ENCODE measurements around the gene SH3BP4.

Gene SH3BP4

DNA sequence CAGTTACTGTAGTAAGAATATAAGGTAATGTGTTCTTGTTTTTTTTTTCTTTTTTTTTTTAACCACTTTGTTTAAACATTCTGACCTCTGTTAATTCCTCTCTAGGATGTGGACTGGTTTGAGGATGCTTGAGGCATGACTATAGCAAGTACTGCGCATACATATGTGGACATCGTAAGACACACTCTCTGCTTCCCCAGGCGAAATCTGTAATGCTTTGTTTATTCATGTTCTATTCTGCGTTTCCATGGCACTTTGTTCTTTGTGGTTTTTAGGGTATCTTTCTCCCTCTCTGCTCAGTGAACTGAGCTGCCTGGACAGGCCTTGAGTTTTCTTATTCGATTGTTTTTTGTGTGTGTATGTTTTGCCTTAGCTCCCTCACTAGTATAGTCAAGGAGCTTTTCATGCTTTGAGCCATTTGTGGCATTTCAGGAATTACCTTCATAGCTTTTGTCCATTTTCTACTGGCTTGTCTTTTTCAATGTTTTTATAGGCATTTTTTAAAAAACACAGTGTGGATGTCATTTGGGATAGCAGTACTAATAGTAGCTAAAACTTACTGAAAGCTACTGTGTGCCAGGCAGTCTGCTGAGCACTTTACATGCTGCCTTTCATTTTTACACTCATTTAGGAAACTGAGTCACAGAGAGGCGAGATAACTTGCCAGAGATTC, 1.9 kb upstream of the SH3BP4 start:
- DNase-seq, result no peak

GRCh38 chr2:234950435-234950729, 1.4 kb upstream of the SH3BP4 start:
- DNase-seq, result no peak

DNA sequence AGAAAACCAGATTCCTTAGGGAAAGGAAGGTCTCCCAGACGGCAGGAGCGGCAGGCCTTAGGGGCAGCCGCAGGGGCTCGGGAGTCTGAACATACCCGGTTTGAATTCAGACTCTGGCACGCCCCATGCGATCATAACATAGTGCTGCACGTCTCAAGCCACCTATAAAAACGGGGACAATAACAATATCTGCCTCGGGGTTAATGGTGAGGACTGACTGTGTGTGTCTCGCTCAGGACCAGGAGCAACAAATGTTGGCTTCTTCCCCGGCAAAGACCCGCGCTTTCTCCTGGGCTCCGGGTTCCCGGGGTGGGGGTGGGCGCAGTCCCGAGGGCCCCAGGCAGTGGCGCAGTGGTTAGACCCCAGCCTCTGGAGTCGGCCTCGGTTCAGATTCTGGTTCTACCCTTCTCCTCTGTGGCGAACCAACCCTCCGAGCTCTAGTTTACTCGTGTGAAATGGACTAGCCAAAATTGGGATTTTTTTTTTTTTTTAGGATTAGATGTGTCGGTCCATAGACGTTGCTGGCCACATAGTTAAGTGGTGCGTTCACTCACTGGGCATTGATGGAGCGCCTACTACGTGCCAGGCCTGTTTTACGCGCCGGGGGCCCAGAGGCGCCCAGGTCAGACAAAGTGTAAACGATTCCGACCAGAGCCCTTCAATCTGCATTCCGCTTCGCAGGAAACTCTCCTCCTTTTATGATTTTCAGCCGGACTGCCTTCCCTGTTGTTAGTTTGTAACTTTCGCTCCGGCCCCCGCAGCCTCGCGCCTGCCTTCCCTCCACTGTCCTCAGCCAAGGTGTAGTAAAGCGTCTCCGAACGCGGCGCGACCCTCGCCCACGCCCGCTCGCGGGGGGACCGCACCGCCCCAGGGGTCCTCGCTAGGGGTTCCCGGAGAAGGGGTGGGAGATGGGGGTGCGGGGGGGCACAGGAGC, 820 bp upstream of the SH3BP4 start:
- DNase-seq, result no peak

- DNase-seq, result no peak
Measured at GRCh38 chr2:234952270-234953115, 676 bp downstream of the SH3BP4 start.

DNA sequence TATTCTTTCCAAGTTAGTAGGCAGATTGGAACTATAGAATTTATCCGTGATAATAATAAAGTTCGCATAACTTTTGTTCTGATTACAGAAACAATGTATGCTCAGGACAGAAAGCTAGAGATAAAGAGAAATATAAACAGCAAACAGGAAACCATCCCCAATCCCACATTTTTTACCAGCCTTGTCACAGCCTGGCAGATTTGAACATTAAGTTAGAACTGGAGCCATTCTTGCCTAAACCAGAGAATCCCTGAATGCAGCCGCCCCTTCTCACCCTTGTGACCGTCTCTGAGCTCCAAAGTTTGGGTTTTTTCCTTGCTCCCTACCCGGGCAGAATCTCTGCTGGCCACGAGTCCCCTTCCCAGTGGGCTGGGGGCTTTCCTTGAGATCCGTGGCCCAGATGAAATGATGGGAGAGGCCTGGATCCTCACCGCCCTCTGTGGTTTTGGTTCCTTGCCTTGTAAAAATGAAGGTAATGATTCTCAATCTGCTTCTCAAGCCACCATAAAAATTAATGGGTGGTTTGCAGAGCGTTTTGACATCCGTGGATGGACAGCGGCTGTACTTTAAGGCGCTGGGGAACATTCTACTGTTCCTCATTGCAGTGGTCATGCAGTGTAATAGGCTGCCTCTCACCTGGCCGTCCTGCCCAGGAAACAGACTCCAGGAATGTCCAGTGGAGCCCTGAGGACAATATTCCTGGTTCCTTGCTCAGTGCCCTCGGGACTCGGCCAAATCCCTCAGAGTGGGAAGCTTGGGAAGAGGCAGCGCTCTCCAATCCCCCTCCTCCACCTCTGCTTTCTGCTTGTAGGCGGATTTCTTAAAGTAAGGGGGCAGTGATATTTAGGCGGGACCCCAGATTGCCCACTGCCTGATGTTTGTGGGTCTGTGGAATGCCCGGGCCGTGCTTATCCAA, 1.6 kb downstream of the SH3BP4 start:
- no peak for DNase-seq

- no peak for DNase-seq
Measured at GRCh38 chr2:234954551-234954992, 2.8 kb downstream of the SH3BP4 start.

DNA sequence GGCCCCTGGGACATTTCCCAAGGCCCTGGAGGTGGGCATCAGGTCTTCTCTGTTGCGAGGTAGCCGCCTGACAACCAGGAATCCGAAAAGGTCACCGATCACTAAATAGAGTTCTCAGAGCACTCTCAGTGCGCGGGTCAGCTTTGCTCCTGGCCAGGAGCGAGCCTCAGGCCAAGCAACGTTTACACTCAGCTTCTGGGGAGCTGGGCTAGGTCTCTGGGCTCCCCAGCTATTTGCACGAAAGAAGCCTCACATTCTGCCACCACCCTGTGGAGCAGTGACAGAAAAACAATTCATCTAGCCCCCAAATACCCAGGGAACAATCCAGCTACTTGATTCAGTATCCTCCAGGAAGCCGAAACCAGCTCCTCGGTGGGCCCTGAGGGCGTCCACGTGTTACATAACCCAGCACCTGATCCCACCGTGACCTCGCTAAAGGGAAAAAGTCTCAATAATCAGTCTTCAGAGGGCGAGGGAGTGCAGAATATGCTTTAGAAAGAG, 3.3 kb downstream of the SH3BP4 start:
- no peak for DNase-seq

- no peak for DNase-seq
Measured at GRCh38 chr2:234955971-234956509, 4.2 kb downstream of the SH3BP4 start.

DNA sequence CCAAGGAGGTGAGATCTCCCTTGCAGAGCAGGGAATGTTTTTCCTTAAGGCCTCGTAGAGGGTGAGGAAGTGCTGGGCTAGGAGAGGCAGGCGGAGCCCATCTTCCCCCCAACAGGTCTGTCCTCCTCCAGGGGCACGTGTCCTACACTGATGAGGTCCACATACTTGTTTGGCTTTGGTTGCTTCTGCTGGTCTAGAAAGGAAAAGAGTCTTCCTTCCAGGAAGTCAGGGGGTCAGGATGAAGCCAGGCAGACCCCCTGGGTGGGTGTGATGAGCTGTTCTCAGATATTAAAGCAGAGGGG, 6.0 kb downstream of the SH3BP4 start:
- DNase-seq, result no peak

DNA sequence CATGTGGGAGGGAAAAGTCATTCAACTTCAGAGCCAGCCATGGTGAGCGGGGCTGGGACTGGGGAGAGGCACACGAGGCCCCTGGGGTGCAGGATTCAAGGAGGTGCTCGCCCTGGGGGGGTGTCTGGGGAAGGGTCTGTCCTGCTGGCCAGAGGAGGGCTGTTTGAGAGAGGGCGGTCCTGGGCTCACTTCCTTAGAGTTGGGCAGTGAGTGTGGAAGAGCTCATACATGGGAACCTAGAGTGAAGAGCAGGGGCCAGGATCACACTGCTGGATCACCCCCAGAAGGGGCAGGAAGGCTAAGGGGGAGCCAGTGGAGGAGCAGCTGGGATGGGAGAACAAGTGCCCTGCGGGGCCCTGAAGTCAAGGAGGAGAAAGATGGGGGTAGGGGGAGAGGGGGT, 6.5 kb downstream of the SH3BP4 start:
- DNase-seq, result no peak

GRCh38 chr2:234958746-234959395, 7.1 kb downstream of the SH3BP4 start:
- DNase-seq, result no peak

DNA sequence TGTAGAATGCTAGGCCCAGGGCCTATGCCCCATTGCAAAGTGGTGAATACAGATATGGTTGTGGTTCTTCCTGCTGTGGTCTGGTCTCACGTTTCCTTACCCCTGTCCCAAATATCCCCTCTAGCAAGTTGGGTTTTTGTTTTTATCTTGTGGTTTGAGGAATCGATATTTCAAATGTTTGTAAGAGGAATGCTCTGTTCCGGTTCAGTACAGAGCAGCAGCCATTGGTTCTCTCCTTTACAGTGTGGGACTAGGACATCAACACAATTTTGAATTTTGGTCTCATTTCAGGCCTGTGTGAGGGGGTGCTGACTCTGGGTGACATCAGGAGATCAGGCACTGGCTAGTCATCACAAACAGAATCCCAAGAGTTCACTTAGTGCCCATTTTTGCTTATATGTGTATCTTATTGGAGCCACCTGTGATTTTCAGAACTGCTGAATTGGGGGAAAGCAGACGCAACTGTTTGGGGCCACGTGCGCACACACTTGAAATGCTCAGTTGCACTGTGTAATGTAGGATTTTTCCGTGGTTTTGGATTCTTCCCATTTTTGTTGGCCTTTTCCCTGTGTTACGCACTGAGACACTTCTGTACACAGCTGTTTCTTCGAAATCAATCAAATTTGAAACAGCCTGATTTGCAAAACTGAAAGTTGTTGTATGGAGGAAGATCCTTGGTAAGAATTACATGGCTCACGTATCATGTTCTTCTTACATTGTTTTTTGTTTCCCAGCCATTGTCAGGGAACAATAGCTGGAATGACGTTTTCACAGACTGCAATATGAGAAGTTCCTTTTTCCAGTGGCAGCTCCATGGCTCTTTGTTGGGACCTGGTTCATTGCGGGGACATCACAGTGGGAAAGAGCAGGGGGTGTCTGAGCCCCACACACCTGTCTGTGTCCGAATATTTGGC, 8.6 kb downstream of the SH3BP4 start:
- DNase-seq, result no peak

DNA sequence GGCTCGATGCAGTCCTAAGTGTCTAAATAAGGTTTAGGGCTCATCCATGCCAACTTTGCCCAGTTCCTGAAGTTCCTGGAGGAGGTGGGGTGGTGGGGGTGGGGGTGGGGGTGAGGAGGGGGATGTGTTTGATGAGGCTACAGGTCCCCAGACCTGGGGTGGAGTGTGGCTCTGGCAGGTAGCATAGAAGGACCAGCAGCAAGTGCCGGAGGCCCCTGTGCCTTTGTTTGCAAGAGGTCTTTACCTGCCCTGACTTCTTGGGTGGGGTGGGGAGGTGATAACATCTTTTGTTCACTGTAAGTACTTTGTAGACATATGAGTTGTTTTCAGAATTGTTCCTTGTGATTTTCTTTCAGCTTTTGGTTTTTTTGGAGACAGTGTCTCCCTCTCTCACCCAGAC, 10.0 kb downstream of the SH3BP4 start:
- DNase-seq, result no peak

DNA sequence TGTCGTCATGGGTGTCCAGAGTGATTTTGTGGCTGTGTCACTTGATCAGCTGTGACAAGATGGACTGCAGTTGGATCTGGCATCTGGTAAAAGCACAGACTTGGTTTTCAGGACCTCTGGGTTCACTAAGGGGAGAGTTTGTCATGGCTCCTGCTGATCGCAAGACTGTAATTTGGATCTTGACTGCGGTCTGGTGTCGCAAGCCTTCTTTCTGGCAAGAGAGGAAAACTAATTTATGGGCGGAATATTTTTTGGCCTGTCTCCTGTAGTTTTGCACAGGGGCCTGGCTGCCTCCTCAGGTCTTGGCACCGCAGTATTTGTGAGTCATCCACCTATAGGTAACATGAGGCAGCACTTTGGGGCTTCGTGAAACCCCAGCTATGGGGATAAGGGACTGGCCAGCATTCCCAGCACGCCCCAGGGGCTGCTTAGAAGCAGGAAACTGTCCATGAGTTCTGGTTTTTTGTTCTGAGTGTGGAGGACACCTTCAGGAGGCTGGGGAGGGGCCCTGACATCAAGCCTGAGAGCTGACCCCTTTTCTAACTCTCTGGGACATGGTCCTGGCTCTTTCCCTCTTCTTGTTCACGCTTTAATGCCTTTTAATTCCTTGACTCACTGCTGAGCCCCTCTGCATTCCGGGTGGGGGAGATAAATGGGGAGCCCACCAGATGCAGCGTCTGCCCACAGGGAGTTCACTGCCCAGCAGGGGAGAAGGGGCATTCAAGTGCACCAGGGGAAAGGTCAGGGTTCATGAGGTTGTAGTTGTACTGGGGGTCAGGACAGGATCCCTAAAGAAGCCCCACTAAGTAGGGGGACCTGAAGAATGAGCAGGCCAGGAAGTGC, 12.2 kb downstream of the SH3BP4 start:
- no peak for DNase-seq

- DNase-seq, result no peak
Measured at GRCh38 chr2:234964631-234965461, 13.0 kb downstream of the SH3BP4 start.

- no peak for DNase-seq
Measured at GRCh38 chr2:234966340-234966739, 14.5 kb downstream of the SH3BP4 start.

DNA sequence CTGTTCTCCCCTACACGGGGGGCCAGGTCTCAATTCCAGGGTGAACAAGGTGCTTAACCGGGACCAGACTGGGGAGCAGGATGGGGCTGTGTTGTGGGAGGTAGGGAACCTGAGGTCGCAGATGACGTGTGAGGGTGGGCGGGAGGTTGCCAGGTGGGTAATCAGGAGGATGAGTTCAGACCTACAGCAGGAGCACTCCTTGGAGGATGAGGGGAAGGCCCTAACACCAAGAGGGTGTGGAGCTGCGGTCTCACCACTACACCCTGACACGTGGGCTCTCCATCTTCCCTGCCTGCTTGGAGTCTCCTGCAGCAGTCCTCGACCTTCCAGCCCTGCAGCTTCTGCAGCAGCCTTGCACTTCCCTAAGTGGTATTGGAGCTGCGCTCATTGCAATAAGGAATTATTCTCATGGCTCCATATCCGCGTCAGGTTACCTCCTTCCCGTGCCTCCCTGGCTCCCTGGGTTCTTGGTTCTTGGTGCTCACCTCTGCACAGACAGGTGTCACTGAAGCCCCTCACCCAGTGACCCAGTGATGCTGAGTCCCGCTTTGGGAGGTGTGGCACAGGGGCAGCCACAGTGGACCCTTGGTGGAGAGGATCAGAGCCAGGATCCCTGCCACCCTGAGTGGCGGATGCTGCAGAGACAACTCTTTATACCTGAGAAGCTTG, 15.5 kb downstream of the SH3BP4 start:
- no peak for DNase-seq

- no peak for DNase-seq
Measured at GRCh38 chr2:234967870-234968208, 16.0 kb downstream of the SH3BP4 start.

All from central memory CD4-positive, alpha-beta T cell (primary cell).